Peyer's patch (tissue), 4 donors: ENCODE measurements around the gene EFNA2.

Experiments used
- CTCF ChIP-seq, 6 experiments: fragments of 450-650 bp in 4 of 6; fragments of 200-600 bp in 2 of 6; sonication (generic) in 1 of 6; IDR thresholded peaks; one replicate each; pipeline ENCODE4 v1.5.1; 2017 to 2019; ENCODE audit warnings: antibody characterized with exemption in 6 of 6, mild to moderate bottlenecking in 3 of 6, moderate library complexity in 1 of 6
- POLR2A ChIP-seq, 2 donors: fragments of 450-650 bp; IDR thresholded peaks; one replicate each; pipeline ENCODE4 v1.5.1; 2017; ENCODE audit warnings: antibody characterized with exemption in 2 of 2, mild to moderate bottlenecking in 2 of 2, moderate library complexity in 2 of 2

- TF ChIP-seq CTCF (IDR thresholded peaks at IDR 0.05), result no peak
- no peak for TF ChIP-seq POLR2A (IDR thresholded peaks at IDR 0.05)
Observed at GRCh38 chr19:1322198-1322981, 36.7 kb downstream of the EFNA2 start.
